ENCODE data around the gene ANO10.
"Not testable (repeated sequence)": the region's sequence is repeated elsewhere in the genome, so short reads cannot be mapped to it uniquely, and the experiment has no call there.

ANO10 gene

GRCh38 chr3:43372809-43373559 is 248.8 kb downstream of the ANO10 start:
- DNase-seq (ENCODE audit: low read depth in 2 of 2), result no peak

GRCh38 chr3:43372007-43372740 is 249.6 kb downstream of the ANO10 start:
- DNase-seq (ENCODE audit: low read depth in 2 of 2), result no peak

- DNase-seq (ENCODE audit: low read depth in 2 of 2), result no peak
Measured at GRCh38 chr3:43371494-43371893, 250.3 kb downstream of the ANO10 start.

GRCh38 chr3:43370293-43370980 is 251.4 kb downstream of the ANO10 start:
- no peak for DNase-seq (ENCODE audit: low read depth in 2 of 2)

- no peak for DNase-seq (ENCODE audit: low read depth in 2 of 2)
Measured at GRCh38 chr3:43369404-43370292, 252.2 kb downstream of the ANO10 start.

GRCh38 chr3:43366885-43367284 is 254.9 kb downstream of the ANO10 start:
- no peak for DNase-seq (ENCODE audit: low read depth in 2 of 2)

GRCh38 chr3:43366481-43366880 is 255.3 kb downstream of the ANO10 start:
- no peak for DNase-seq (ENCODE audit: low read depth in 2 of 2)

GRCh38 chr3:43365601-43366305 is 256.1 kb downstream of the ANO10 start:
- DNase-seq (ENCODE audit: low read depth in 2 of 2), result no peak

- DNase-seq (ENCODE audit: low read depth in 2 of 2), result no peak
Measured at GRCh38 chr3:43364926-43365325, 256.9 kb downstream of the ANO10 start.

GRCh38 chr3:43364494-43364893 is 257.3 kb downstream of the ANO10 start:
- no peak for DNase-seq (ENCODE audit: low read depth in 2 of 2)

GRCh38 chr3:43363621-43364266 is 258.1 kb downstream of the ANO10 start:
- no peak for DNase-seq (ENCODE audit: low read depth in 2 of 2)

- DNase-seq (ENCODE audit: low read depth in 2 of 2), result no peak
Measured at GRCh38 chr3:43362961-43363360, 258.9 kb downstream of the ANO10 start.

- DNase-seq (ENCODE audit: low read depth in 2 of 2), result no peak
Measured at GRCh38 chr3:43362183-43362582, 259.6 kb downstream of the ANO10 start.

GRCh38 chr3:43361077-43361476 is 260.7 kb downstream of the ANO10 start:
- no peak for DNase-seq (ENCODE audit: low read depth in 2 of 2)

- DNase-seq (ENCODE audit: low read depth in 2 of 2), result not testable (repeated sequence)
Measured at GRCh38 chr3:43356033-43356432, 265.8 kb downstream of the ANO10 start.

GRCh38 chr3:43353923-43354670 is 267.7 kb downstream of the ANO10 start:
- DNase-seq (ENCODE audit: low read depth in 2 of 2), result no peak

- DNase-seq (ENCODE audit: low read depth in 2 of 2), result no peak
Measured at GRCh38 chr3:43353393-43353792, 268.4 kb downstream of the ANO10 start.

GRCh38 chr3:43349716-43350115 is 272.1 kb downstream of the ANO10 start:
- no peak for DNase-seq (ENCODE audit: low read depth in 2 of 2)

GRCh38 chr3:43348852-43349574 is 272.8 kb downstream of the ANO10 start:
- no peak for DNase-seq (ENCODE audit: low read depth in 2 of 2)

Data from stimulated activated CD8-positive, alpha-beta memory T cell treated with anti-CD3 and anti-CD28 coated beads, Interleukin-2, amount 100 ng/mL, for 1 hour (primary cell).